GM18907 (cell line): ENCODE results near the gene NRXN3.

Experiments
- ATAC-seq: cut with Tn5 transposase; IDR thresholded peaks from one replicate; pipeline ENCODE4 v1.9.1; 2021; ENCODE audit warnings: mild to moderate bottlenecking, moderate library complexity; ENCODE audit not compliant: unreplicated experiment

NRXN3 gene

GRCh38 chr14:79375356-79375755, 1205.2 kb downstream of the NRXN3 start:
- no peak for ATAC-seq

DNA sequence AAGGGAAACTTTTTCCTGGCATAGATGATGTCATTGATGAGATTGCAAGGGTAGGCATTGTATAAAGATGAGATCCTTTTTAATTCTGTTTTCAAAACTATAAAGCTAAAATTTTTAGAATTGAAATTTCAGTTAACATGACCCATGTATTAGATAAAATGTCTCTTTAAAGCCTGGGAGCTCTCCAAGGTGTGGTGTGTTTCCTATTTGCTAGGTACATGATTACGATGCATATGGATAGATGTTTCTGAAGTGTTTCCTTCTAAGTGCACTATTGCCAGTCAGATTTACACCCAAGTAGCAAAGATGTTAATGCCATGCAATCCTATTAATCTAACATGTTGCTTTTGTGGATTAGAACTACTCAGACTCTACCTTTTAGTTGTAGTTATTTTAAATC, 1206.4 kb downstream of the NRXN3 start:
- no peak for ATAC-seq

GRCh38 chr14:79378020-79378419, 1207.8 kb downstream of the NRXN3 start:
- ATAC-seq = no peak

- ATAC-seq = no peak
Measured at GRCh38 chr14:79379266-79379665, 1209.1 kb downstream of the NRXN3 start.

DNA sequence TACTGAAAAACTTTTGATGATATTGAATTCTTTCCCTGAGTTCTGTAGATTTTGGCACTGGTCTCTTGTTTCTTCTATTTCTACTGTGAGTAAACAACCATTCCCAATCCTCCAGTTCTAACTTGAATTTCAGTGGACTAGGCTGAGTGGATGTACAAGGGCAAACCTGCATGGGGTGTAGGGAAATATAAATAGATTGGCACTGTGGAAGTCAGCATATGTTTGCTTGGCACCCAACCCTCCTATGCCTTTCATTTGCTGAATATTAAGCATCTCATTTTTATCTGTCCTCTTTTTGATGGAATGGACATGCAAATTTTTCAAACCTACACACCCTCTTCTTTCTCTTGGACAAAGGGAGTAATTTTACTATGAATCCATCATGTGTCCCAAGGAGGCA, 1212.9 kb downstream of the NRXN3 start:
- ATAC-seq = no peak

DNA sequence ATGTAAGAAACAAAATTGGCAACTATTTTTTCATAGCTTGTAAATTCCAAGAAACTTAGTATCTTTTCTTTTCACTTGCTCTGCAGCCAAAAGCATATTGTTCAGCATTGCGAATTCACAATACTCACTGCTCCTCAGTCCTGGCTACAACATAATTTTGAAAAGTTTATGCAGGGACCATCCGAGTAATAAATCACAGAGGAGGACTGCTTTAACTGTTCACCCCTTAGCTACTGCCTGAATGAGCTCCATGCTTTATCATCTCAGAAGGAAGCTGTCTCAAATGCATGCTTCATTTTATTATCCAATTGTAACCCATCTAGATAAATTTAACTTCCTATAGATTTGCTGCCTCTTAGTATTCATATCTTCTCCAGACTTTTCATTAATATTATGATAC, 1213.3 kb downstream of the NRXN3 start:
- no peak for ATAC-seq

- no peak for ATAC-seq
Measured at GRCh38 chr14:79395061-79395460, 1224.9 kb downstream of the NRXN3 start.

DNA sequence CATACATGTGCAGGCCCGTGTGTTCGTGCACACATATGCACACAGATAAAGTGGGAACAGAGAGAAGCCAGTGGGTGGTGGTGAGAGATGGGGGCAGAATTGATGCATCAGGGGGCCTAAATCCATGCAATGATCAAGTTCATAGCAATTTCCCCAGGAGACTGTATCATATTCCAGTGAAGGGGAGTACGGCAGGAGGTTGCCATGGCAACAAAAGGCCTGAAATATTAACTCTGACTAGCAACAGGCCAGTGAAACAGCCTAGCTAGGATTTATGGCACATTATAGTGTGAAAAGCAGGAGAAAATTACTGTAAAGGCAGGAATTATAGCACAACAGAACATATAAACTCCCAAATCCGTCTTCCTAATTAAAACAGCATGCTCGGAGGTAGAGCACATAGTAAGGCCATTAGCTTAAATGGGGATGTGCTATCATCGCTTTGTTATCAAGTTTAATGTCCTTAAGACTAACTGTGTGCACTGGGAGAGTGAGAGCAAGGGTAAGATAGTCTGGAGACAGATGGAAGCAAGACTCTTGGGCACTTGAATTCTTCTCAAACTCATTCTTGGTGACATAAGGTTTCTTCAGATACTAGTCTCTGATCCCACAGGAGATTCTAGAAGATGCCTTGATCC, 1234.8 kb downstream of the NRXN3 start:
- no peak for ATAC-seq

- ATAC-seq = no peak
Measured at GRCh38 chr14:79405512-79405910, 1235.3 kb downstream of the NRXN3 start.

- no peak for ATAC-seq
Measured at GRCh38 chr14:79407572-79407971, 1237.4 kb downstream of the NRXN3 start.

GRCh38 chr14:79408696-79409095, 1238.5 kb downstream of the NRXN3 start:
- no peak for ATAC-seq

GRCh38 chr14:79411403-79412174, 1241.4 kb downstream of the NRXN3 start:
- ATAC-seq = no peak

DNA sequence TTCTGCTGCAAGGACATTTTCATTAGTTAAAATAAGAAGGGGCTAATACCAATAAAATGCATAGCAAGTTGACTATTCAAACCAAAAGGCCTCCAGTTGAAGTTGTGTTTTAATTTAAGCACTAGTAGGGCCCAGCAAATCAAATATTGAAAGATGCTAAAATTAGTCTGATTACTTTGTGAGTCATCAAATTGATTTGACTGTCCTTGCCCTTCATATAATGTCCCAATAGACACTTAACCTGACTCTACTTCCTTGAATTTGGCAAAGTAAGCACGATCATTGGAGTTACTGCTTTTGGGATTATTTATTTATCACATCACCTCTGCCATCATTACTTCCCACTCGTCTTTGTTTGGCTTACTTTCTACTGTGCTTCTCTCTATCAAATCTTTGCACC, 1242.6 kb downstream of the NRXN3 start:
- ATAC-seq = no peak

DNA sequence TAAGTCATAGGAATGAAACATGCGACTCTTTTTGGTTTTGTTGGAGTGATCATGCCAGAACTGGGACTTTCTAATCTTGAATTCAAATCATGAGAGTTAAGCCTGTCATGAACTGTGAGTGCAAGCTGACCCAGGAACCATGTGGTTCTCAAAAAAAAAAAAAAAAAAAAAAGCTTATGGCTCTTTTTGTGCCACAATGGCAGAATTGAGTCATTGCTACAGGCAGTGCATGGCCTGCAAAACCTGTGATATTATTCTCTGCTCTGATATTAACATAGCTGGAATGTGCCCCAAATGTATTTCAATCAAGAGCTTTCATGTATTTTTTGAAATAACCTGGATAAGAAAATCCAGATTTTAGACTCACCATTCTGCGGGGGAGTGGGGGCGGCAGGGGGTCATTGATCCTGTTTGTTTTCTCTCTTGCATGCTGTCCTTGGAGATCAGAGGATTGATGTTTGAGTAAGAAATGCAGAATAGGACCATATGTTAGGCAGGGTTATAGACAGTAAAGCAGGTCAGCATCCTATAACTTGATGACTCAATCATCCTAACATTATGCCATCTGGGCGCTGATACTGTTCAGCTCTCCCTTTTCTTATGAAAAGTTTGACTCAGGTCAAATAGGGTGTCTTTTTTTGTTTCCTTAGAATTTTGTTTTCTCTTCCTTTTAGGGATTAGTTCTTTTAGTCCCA, 1243.7 kb downstream of the NRXN3 start:
- ATAC-seq = no peak

DNA sequence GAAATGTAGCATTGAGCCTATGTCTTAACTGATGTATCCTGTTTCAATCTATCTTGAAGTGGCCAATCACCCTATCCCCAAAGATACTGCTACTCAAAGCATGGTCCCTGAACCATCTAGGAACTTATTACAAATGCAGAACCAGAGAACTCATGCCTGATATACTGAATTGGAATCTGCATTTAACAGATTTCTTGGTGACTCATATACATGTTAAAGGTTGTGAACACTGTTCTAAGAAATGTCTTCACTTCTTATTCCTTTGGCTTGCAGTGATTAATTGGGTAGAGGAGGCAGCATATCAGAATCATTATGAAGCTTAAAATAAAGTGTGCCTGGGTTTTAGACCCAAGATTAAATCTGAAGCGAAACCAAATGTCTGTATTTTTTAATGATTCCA, 1245.6 kb downstream of the NRXN3 start:
- no peak for ATAC-seq

- ATAC-seq = no peak
Measured at GRCh38 chr14:79417961-79418360, 1247.8 kb downstream of the NRXN3 start.

DNA sequence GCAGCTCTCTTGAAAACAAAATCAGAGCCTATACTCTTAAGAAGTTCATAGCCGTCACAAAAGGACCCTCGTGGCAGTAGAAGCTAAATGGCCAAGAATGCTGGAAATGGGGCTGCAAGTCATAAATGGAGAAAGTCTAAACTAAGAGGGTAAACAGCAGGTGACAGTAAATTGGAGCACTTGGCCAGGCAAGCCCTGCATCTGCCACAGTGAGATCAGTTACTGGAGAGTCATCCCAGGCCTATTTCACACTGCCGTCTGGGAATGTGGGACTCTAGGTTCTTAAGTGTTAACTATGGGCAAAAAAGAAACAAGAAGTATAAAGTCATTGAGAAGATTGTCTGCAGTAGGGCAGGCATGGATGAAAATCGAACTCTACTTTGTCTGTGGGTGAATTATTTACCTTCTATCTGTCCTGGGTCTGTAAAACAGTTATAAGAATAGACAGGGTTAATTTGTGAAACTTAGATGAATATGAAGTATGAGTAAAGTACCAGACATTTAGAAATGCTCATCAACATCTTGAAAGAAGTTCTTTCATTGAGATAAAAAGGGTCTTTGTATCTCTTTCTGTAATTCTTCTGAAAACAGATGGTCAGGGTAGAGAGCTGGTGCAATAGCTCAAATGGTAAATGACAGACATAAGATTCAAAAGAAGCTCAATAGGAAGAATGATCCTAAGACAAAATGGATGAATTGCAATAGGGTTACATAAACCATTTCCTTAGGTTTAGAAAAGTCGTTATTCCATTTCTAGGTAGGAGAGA, 1248.7 kb downstream of the NRXN3 start:
- no peak for ATAC-seq

DNA sequence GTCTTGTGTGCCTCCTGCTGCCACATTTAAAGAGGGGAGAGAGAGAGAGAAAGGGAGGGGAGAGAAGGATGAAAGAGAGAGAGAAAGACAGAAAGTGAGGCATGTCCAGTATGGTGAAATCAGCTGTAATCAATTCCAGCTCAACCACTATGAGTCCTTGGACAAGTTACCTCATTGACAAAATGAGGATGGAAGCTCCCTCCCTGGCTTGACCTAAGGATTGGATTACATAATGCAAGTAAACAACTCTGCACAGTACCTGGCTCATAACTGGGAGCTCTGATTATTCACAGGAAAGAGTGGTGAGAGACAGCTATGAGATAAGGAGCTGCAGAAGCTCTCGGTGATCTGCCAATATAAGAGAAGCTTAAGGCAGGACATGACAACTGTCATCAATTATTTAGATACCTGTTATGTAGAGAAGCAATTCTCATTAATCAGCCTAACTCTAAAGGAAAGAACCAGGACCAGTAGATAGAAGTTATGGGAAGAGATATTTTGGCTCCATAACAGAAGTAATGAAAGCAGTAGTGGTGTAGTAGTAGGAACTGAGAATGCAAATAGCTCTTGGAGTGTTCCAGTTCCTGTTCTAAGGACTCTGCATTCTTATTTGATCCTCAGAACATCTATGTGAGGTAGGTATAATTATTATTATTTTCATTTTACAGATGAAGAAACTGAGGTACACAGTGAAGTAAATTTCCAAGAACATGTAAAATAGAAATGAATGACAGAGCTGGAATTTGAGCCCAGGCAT, 1249.6 kb downstream of the NRXN3 start:
- no peak for ATAC-seq

DNA sequence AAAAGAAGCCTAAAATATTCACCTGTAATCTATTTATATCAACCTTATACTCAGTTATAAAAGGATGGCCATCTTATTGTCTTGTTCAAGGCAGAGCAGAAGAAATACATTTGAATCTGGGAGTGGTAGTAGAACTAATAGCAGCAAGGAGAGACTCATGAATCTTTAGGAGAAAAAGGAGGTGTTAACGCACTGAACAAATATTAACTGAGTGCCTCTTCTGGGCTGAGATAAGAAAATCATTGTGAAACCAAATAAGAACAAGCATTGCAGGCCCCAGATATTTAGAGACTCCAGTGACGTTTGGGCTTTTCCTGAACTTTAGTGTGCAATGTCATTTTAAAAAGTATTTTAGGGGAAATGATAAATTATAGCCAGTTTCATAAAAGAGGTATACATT, 1250.6 kb downstream of the NRXN3 start:
- ATAC-seq = no peak

DNA sequence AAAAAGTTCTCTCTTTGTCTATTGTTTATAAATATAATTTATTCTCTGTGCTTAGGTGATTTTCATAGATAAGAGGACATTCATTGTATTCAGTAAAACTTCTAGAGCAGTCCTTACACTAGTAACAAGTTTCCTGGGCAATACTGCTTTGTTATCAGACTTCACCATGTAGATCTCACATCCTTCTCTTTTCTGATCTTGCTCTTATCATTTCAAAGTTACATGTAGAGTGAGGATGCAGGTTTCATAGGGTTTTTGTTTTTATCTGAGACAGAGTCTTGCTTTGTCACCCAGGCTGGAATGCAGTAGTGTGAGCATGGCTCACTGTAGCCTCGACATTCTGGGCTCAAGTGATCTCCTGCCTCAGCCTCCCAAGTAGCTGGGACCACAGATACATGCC, 1251.6 kb downstream of the NRXN3 start:
- no peak for ATAC-seq

- no peak for ATAC-seq
Measured at GRCh38 chr14:79424462-79424861, 1254.3 kb downstream of the NRXN3 start.
